Mucosa of descending colon (tissue), 3 donors: ENCODE measurements around the gene INPP4B. TPM values are rescaled to one million over a fixed set of nuclear protein-coding genes. Genes with fewer than 3 reads are reported as not detected.

Experiments used
- ATAC-seq: fragments of 200-7000 bp; cut with Tn5 transposase; one replicate; pipeline ENCODE4 v1.9.1; 2020; ENCODE audit warnings: mild to moderate bottlenecking, moderate library complexity
- DNase-seq, 3 donors: peaks; one replicate each; pipeline ENCODE4 v3.0.0-alpha.2; 2020
- H3K36me3 ChIP-seq: fragments of 200-600 bp; one replicate; pipeline ENCODE4 v1.8.0; 2021; ENCODE audit warnings: low read depth, mild to moderate bottlenecking
- H3K4me1 ChIP-seq: fragments of 200-600 bp; one replicate; pipeline ENCODE4 v1.8.0; 2021; ENCODE audit warnings: low read depth, mild to moderate bottlenecking
- H3K4me3 ChIP-seq: fragments of 200-600 bp; one replicate; pipeline ENCODE4 v1.8.0; 2021; ENCODE audit warnings: mild to moderate bottlenecking
- H3K9me3 ChIP-seq: fragments of 200-600 bp; one replicate; pipeline ENCODE4 v1.8.0; 2021; ENCODE audit warnings: mild to moderate bottlenecking
- CTCF ChIP-seq: fragments of 200-600 bp; IDR thresholded peaks from one replicate; pipeline ENCODE4 v1.8.0; 2022; ENCODE audit warnings: antibody characterized with exemption, mild to moderate bottlenecking
- intact Hi-C, 2 donors: fragments of 100-400 bp; cut with DNase I in 1 of 2; cut with micrococcal nuclease in 1 of 2; formaldehyde crosslinking; loops; one replicate each; pipeline versions ENCODE4 v1.11.0 to v1.11.1; 2022; cut with DNase I, micrococcal nuclease
- total RNA-seq, 3 donors: library from RNA; stranded (reverse); fragmentation: NEBNext Ultra II Directional in 2 of 3; extraction: Animal tissue kit (Norgen Biotek cat#: 25700) in 2 of 3; gene quantifications; one replicate each; pipeline versions ENCODE4 v1.2.1 to v1.2.4, GENCODE V29; 2021 to 2023
- donor health status: DM: no; HTN: no; CAD: no; lungs with moderate emphysema.
- donor health status: DM: no; HTN: no; CAD: no.
- donor health status: DM: no; HTN: yes; CAD: no.

The INPP4B gene
- total RNA-seq, 3 donors from 2014 or later, result 22.2 to 27.3 (median 24.1) TPM

- H3K36me3 ChIP-seq, result no peaks in the 10 kb centered on the region
- H3K4me3 ChIP-seq, result no peak overlapping the region
- TF ChIP-seq CTCF, result no peak
- ATAC-seq (no peak), DNase-seq (no peak)
- intact Hi-C loops, result no loop called here
- H3K4me1 ChIP-seq, result no peaks in the 10 kb centered on the region
- H3K9me3 ChIP-seq, result no peaks in the 10 kb centered on the region
Observed at GRCh38 chr4:142040043-142040442, 806.1 kb downstream of the INPP4B start.

DNA sequence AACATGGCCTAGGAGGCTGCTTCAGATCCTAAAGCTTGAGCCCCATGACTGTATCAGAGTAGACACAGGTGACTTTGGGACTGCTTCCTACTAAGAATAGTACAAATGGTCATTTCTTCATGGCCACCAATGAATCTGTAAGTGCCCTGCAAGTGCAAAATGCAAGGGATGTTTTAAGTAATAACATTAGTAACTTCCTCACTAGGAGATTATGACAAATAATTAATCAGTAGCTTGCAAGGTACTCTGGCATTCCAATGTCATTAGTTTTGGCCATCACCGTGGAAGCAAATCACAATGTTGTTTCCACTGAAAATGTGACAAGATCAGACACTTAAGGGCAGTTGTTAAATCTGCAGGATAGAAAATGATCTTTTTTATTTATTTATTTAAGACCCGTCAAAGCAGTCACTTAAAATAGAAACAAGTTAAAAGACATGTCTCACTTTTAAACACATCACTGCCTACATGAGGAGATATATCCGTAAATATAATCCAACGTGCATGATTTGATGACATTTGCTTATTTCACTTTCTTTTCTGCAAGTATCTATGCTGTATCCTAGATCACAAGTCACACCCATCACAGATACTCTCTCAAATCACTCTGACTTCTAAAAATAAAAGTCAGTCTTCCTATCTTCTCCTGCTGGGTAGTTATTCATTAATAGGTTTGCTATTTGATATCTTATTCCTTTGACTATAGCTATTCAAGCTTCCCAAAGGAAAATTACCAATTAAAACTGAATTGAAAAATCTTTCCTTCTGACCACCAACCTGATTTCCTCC is 809.1 kb downstream of the INPP4B start:
- ATAC-seq (no peak), DNase-seq (no peak)
- Histone ChIP-seq H3K4me3 (no peak overlapping the region), H3K9me3 (no peaks in the 10 kb centered on the region), H3K36me3 (no peaks in the 10 kb centered on the region), H3K4me1 (no peaks in the 10 kb centered on the region)
- no peak for TF ChIP-seq CTCF
- intact Hi-C loops, result no loop called here

DNA sequence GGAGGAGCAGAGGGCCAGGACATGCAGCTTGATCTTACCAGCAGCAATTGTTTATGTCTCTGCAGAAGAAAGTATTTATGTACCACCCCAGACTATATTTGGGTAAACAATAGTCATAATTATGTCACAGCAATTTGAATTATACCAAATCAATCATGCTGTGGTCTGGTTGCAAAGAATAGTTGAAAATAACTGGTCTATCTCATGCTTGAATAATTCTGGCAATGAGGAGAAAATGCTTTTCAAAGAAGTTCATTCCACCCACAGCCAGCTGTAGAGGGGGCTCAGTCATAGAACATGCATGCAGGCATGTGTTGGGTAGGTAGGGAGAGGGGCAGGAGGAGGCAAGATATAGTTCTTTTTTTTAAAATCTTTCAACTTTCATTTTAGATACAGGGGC is 810.5 kb downstream of the INPP4B start:
- Histone ChIP-seq H3K4me1 (no peaks in the 10 kb centered on the region), H3K4me3 (no peak overlapping the region), H3K36me3 (no peaks in the 10 kb centered on the region), H3K9me3 (no peaks in the 10 kb centered on the region)
- DNase-seq (no peak), ATAC-seq (no peak)
- no peak for TF ChIP-seq CTCF
- intact Hi-C loops, result no loop called here

GRCh38 chr4:142034101-142034500 is 812.0 kb downstream of the INPP4B start:
- ATAC-seq, result no peak
- no peaks in the 10 kb centered on the region for H3K9me3 ChIP-seq
- DNase-seq, result no peak
- intact Hi-C loops, result no loop called here
- no peaks in the 10 kb centered on the region for H3K4me1 ChIP-seq
- H3K36me3 ChIP-seq, result no peaks in the 10 kb centered on the region
- no peak for TF ChIP-seq CTCF
- no peak overlapping the region for H3K4me3 ChIP-seq

DNA sequence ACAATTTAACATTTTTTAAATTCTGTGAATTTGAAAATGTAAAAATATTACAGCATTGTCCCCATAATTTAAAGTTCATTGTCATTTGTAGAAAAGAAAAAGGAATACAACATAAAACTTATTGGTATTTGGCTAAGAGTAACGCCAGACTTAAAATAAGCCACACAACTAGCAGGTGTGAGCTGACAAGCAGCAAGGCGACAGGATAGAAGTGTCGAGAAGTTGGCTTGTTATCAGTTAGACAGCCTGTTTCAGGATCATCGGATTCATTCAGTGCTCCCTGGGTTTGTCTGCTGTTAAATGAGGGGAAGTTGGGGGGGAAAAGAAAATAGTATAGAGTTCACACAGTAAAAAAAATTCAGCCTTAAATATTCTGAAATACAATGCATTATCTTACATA is 816.1 kb downstream of the INPP4B start:
- intact Hi-C loops, result no loop called here

More for the DNA sequence above, 816.1 kb downstream of the INPP4B start:
- TF ChIP-seq CTCF, result no peak
- Histone ChIP-seq H3K4me1 (no peaks in the 10 kb centered on the region), H3K36me3 (no peaks in the 10 kb centered on the region), H3K4me3 (no peak overlapping the region), H3K9me3 (no peaks in the 10 kb centered on the region)
- ATAC-seq (no peak), DNase-seq (no peak)
